ENCODE measurements around the gene SEMA5A.

SEMA5A gene

GRCh38 chr5:9332026-9332425 is 213.8 kb downstream of the SEMA5A start:
- Mint-ChIP-seq H3K9me3 (peaks cover 0 to 9% of the 10 kb centered on the region in 2 donors), H3K36me3 (ENCODE audit: insufficient read depth) (no peaks in the 10 kb centered on the region), H3K27me3 (no peaks in the 10 kb centered on the region), H3K27ac (no peak overlapping the region), H3K4me3 (no peak overlapping the region), H3K4me1 (ENCODE audit: low read depth in 2 of 2) (no peaks in the 10 kb centered on the region)
- DNase-seq (no peak), ATAC-seq (replicated peaks) (no peak)

- Mint-ChIP-seq H3K4me3 (no peak overlapping the region), H3K27me3 (no peaks in the 10 kb centered on the region), H3K27ac (no peak overlapping the region), H3K36me3 (ENCODE audit: insufficient read depth) (no peaks in the 10 kb centered on the region), H3K4me1 (ENCODE audit: low read depth in 2 of 2) (no peaks in the 10 kb centered on the region), H3K9me3 (peaks cover 0 to 9% of the 10 kb centered on the region in 2 donors)
- DNase-seq (no peak), ATAC-seq (replicated peaks) (no peak)
Measured at GRCh38 chr5:9331372-9331771, 214.5 kb downstream of the SEMA5A start.

- no peak overlapping the region for H3K27ac Mint-ChIP-seq
- H3K27me3 Mint-ChIP-seq, result no peaks in the 10 kb centered on the region
- no peaks in the 10 kb centered on the region for H3K36me3 Mint-ChIP-seq (ENCODE audit: insufficient read depth)
- H3K4me3 Mint-ChIP-seq, result no peak overlapping the region
- H3K4me1 Mint-ChIP-seq (ENCODE audit: low read depth in 2 of 2), result no peaks in the 10 kb centered on the region
- H3K9me3 Mint-ChIP-seq, result peaks cover 0 to 5% of the 10 kb centered on the region in 2 donors
- ATAC-seq (replicated peaks) (no peak), DNase-seq (no peak)
Measured at GRCh38 chr5:9329125-9329524, 216.8 kb downstream of the SEMA5A start.

- H3K4me3 Mint-ChIP-seq, result no peak overlapping the region
Measured at GRCh38 chr5:9325549-9325948, 220.3 kb downstream of the SEMA5A start.

GRCh38 chr5:9324348-9325077 is 221.4 kb downstream of the SEMA5A start:
- Mint-ChIP-seq H3K4me3 (no peak overlapping the region), H3K4me1 (ENCODE audit: low read depth in 2 of 2) (no peaks in the 10 kb centered on the region), H3K27ac (no peak overlapping the region), H3K27me3 (no peaks in the 10 kb centered on the region), H3K36me3 (ENCODE audit: insufficient read depth) (no peaks in the 10 kb centered on the region), H3K9me3 (peaks cover 0 to 14% of the 10 kb centered on the region in 2 donors)
- DNase-seq (no peak), ATAC-seq (replicated peaks) (no peak)

More at GRCh38 chr5:9325549-9325948, 220.3 kb downstream of the SEMA5A start:
- ATAC-seq (replicated peaks) (no peak), DNase-seq (no peak)
- H3K4me1 Mint-ChIP-seq (ENCODE audit: low read depth in 2 of 2), result no peaks in the 10 kb centered on the region
- no peaks in the 10 kb centered on the region for H3K27me3 Mint-ChIP-seq
- no peaks in the 10 kb centered on the region for H3K36me3 Mint-ChIP-seq (ENCODE audit: insufficient read depth)
- H3K9me3 Mint-ChIP-seq, result peaks cover 0 to 11% of the 10 kb centered on the region in 2 donors
- no peak overlapping the region for H3K27ac Mint-ChIP-seq

- Mint-ChIP-seq H3K27ac (no peak overlapping the region), H3K4me1 (ENCODE audit: low read depth in 2 of 2) (no peaks in the 10 kb centered on the region), H3K27me3 (no peaks in the 10 kb centered on the region), H3K4me3 (no peak overlapping the region), H3K36me3 (ENCODE audit: insufficient read depth) (no peaks in the 10 kb centered on the region), H3K9me3 (peaks cover 0 to 10% of the 10 kb centered on the region in 2 donors)
- DNase-seq (no peak), ATAC-seq (replicated peaks) (no peak)
Measured at GRCh38 chr5:9320652-9321051, 225.2 kb downstream of the SEMA5A start.

- ATAC-seq (replicated peaks) (no peak), DNase-seq (no peak)
- Mint-ChIP-seq H3K9me3 (peaks cover 0 to 10% of the 10 kb centered on the region in 2 donors), H3K4me1 (ENCODE audit: low read depth in 2 of 2) (no peaks in the 10 kb centered on the region), H3K27ac (no peak overlapping the region), H3K4me3 (no peak overlapping the region), H3K36me3 (ENCODE audit: insufficient read depth) (no peaks in the 10 kb centered on the region), H3K27me3 (no peaks in the 10 kb centered on the region)
Measured at GRCh38 chr5:9318031-9318430, 227.8 kb downstream of the SEMA5A start.

- DNase-seq (no peak), ATAC-seq (replicated peaks) (no peak)
- H3K27me3 Mint-ChIP-seq, result no peaks in the 10 kb centered on the region
- no peaks in the 10 kb centered on the region for H3K36me3 Mint-ChIP-seq (ENCODE audit: insufficient read depth)
- no peaks in the 10 kb centered on the region for H3K4me1 Mint-ChIP-seq (ENCODE audit: low read depth in 2 of 2)
- H3K4me3 Mint-ChIP-seq, result no peak overlapping the region
- H3K9me3 Mint-ChIP-seq, result peaks cover 0 to 10% of the 10 kb centered on the region in 2 donors
- no peak overlapping the region for H3K27ac Mint-ChIP-seq
Measured at GRCh38 chr5:9316733-9317132, 229.1 kb downstream of the SEMA5A start.

- H3K27me3 Mint-ChIP-seq, result no peaks in the 10 kb centered on the region
- H3K36me3 Mint-ChIP-seq (ENCODE audit: insufficient read depth), result no peaks in the 10 kb centered on the region
- H3K4me3 Mint-ChIP-seq, result no peak overlapping the region
- H3K4me1 Mint-ChIP-seq (ENCODE audit: low read depth in 2 of 2), result no peaks in the 10 kb centered on the region
- no peak overlapping the region for H3K27ac Mint-ChIP-seq
- peaks cover 0 to 7% of the 10 kb centered on the region in 2 donors for H3K9me3 Mint-ChIP-seq
- DNase-seq, result no peak
- ATAC-seq (replicated peaks), result no peak
Measured at GRCh38 chr5:9316041-9316440, 229.8 kb downstream of the SEMA5A start.

GRCh38 chr5:9314558-9314957 is 231.3 kb downstream of the SEMA5A start:
- DNase-seq (no peak), ATAC-seq (replicated peaks) (no peak)
- Mint-ChIP-seq H3K27ac (no peak overlapping the region), H3K4me1 (ENCODE audit: low read depth in 2 of 2) (no peaks in the 10 kb centered on the region), H3K36me3 (ENCODE audit: insufficient read depth) (no peaks in the 10 kb centered on the region), H3K4me3 (no peak overlapping the region), H3K9me3 (peaks cover 0 to 4% of the 10 kb centered on the region in 2 donors), H3K27me3 (no peaks in the 10 kb centered on the region)

GRCh38 chr5:9313751-9314150 is 232.1 kb downstream of the SEMA5A start:
- DNase-seq, result no peak
- Mint-ChIP-seq H3K27me3 (no peaks in the 10 kb centered on the region), H3K27ac (no peak overlapping the region), H3K4me1 (ENCODE audit: low read depth in 2 of 2) (no peaks in the 10 kb centered on the region), H3K9me3 (peaks cover 0 to 4% of the 10 kb centered on the region in 2 donors), H3K4me3 (no peak overlapping the region), H3K36me3 (ENCODE audit: insufficient read depth) (no peaks in the 10 kb centered on the region)
- ATAC-seq (replicated peaks), result no peak

- no peak for DNase-seq
- Mint-ChIP-seq H3K27me3 (no peaks in the 10 kb centered on the region), H3K27ac (no peak overlapping the region), H3K9me3 (peaks cover 0 to 1% of the 10 kb centered on the region in 2 donors), H3K4me1 (ENCODE audit: low read depth in 2 of 2) (no peaks in the 10 kb centered on the region), H3K4me3 (no peak overlapping the region), H3K36me3 (ENCODE audit: insufficient read depth) (no peaks in the 10 kb centered on the region)
- no peak for ATAC-seq (replicated peaks)
Measured at GRCh38 chr5:9307150-9307549, 238.7 kb downstream of the SEMA5A start.

GRCh38 chr5:9302218-9302617 is 243.7 kb downstream of the SEMA5A start:
- Mint-ChIP-seq H3K36me3 (ENCODE audit: insufficient read depth) (no peaks in the 10 kb centered on the region), H3K27me3 (no peaks in the 10 kb centered on the region), H3K4me1 (ENCODE audit: low read depth in 2 of 2) (no peaks in the 10 kb centered on the region), H3K27ac (no peak overlapping the region), H3K9me3 (peaks cover 0 to 10% of the 10 kb centered on the region in 2 donors), H3K4me3 (no peak overlapping the region)
- DNase-seq, result no peak
- ATAC-seq (replicated peaks), result no peak

GRCh38 chr5:9301200-9301599 is 244.7 kb downstream of the SEMA5A start:
- Mint-ChIP-seq H3K27me3 (no peaks in the 10 kb centered on the region), H3K27ac (no peak overlapping the region), H3K36me3 (ENCODE audit: insufficient read depth) (no peaks in the 10 kb centered on the region), H3K9me3 (peaks cover 0 to 10% of the 10 kb centered on the region in 2 donors), H3K4me3 (no peak overlapping the region), H3K4me1 (ENCODE audit: low read depth in 2 of 2) (no peaks in the 10 kb centered on the region)
- DNase-seq, result no peak
- no peak for ATAC-seq (replicated peaks)
